ENCODE results near the gene SESTD1. TPM values are rescaled to one million over a fixed set of nuclear protein-coding genes. Genes with fewer than 3 reads are reported as not detected.

The SESTD1 gene
- total and polyA plus RNA-seq, 2 of the 4 experiments (the other 2 are of a cell fraction), result 8.4 to 12.7 TPM

- Histone ChIP-seq H2BK120ac (ENCODE audit: low read depth, low read length) (no peak overlapping the region), H2BK20ac (ENCODE audit: low read depth, low read length) (no peak overlapping the region), H4K20me1 (ENCODE audit: insufficient read depth, low read length) (no peaks in the 10 kb centered on the region), H4K8ac (ENCODE audit: low read depth in 2 of 2, low read length in 2 of 2) (no peak overlapping the region), H3K14ac (replicated peaks; ENCODE audit: low read depth, low read length) (no peak overlapping the region), H2BK5ac (ENCODE audit: low read depth, low read length, poor library complexity, severe bottlenecking) (no peak overlapping the region), H3K9me3 (ENCODE audit: control insufficient read depth, insufficient read depth, low read length) (no peaks in the 10 kb centered on the region), H2AK9ac (replicated peaks; ENCODE audit: low read depth, low read length, poor library complexity) (no peak overlapping the region), H2BK15ac (ENCODE audit: low read depth, low read length) (no peak overlapping the region), H3K27me3 (ENCODE audit: control insufficient read depth, insufficient read depth, low read length) (no peaks in the 10 kb centered on the region), H3K4me2 (ENCODE audit: low read depth, low read length) (no peak overlapping the region), H3K9me1 (ENCODE audit: insufficient read depth, low read length) (no peaks in the 10 kb centered on the region), H3K23ac (ENCODE audit: low read depth, low read length) (no peak overlapping the region), H3K36me3 (ENCODE audit: control insufficient read depth, insufficient read depth, low read length) (no peaks in the 10 kb centered on the region), H3K56ac (ENCODE audit: extremely low read depth, insufficient read depth, low read length) (no peak overlapping the region), H3K18ac (ENCODE audit: low read depth, low read length) (no peak overlapping the region), H2AFZ (replicated peaks; ENCODE audit: low read length, poor library complexity) (no peak overlapping the region), H4K5ac (ENCODE audit: low read depth, low read length) (no peak overlapping the region), H3K9ac (ENCODE audit: low read depth, low read length) (no peak overlapping the region), H3K27ac (ENCODE audit: insufficient read depth, low read length) (no peak overlapping the region), H3K4me3 (ENCODE audit: insufficient read depth, low read depth, low read length) (no peak overlapping the region), H4K91ac (ENCODE audit: insufficient read depth, low read depth, low read length) (no peak overlapping the region), H3K79me1 (ENCODE audit: low read depth in 1 of 2, low read length in 2 of 2) (no peaks in the 10 kb centered on the region), H3K4ac (ENCODE audit: low read depth, low read length) (no peak overlapping the region), H2AK5ac (ENCODE audit: low read depth, low read length) (no peak overlapping the region), H3K4me1 (ENCODE audit: control insufficient read depth, insufficient read depth, low read length) (no peaks in the 10 kb centered on the region)
- DNase-seq (no peak), ATAC-seq (ENCODE audit: low read depth) (no peak)
- intact Hi-C loops (cut with micrococcal nuclease), result no loop called here
- in situ Hi-C loops (cut with MboI; ENCODE audit: low sequenced_read_pairs), result no loop called here
- CTCF ChIA-PET, result no interaction called here
- TF ChIP-seq CTCF (conservative IDR thresholded peaks at IDR 0.05; ENCODE audit: low read depth, low read length), result no peak
- dilution Hi-C loops (cut with HindIII; ENCODE audit: low sequenced_read_pairs, unreplicated experiment), result no loop called here
- no CpG with 5 or more reads among the region's 3 CpGs for WGBS, 2 experiments (ENCODE audit: extremely low coverage in 2 of 2, insufficient read length in 1 of 2)
- no TSS peak for BruUV-seq (replicated peaks)
- POLR2A ChIA-PET (ENCODE audit: unreplicated experiment), result no interaction called here
Observed at GRCh38 chr2:179072527-179072926, 192.1 kb downstream of the SESTD1 start.
